22Rv1 (cell line): Measurements from ENCODE around the gene COMT.

Source experiments
- CTCF ChIP-seq: fragments of 450-650 bp; IDR thresholded peaks from 2 replicates; pipeline ENCODE4 v1.5.1; 2017; ENCODE audit warnings: mild to moderate bottlenecking
- ZFX ChIP-seq: fragments of 450-650 bp; IDR thresholded peaks from 2 replicates; pipeline ENCODE4 v1.6.1; 2017; ENCODE audit warnings: antibody characterized with exemption, borderline replicate concordance

GRCh38 chr22:19981171-19981960, 39.8 kb downstream of the COMT start:
- TF ChIP-seq CTCF = no peak
- no peak for TF ChIP-seq ZFX
